H1 (cell line): Measurements from ENCODE around the gene LRP1-AS. TPM values are rescaled to one million over a fixed set of nuclear protein-coding genes. Genes with fewer than 3 reads are reported as not detected.

ENCODE experiments used
- BCL11A ChIP-seq, 2 experiments: IDR thresholded peaks; one replicate each; pipeline ENCODE4 v1.6.1; 2011; ENCODE audit warnings: low read depth in 2 of 2, low read length in 2 of 2, mild to moderate bottlenecking in 2 of 2
- CREB1 ChIP-seq: IDR thresholded peaks from 2 replicates; pipeline ENCODE4 v1.6.1; 2012; ENCODE audit warnings: inconsistent platforms
- EGR1 ChIP-seq: IDR thresholded peaks from 2 replicates; pipeline ENCODE4 v1.6.1; 2011; ENCODE audit warnings: low read depth, low read length, borderline replicate concordance
- HDAC2 ChIP-seq, 2 experiments: fragments of 300-600 bp in 1 of 2; sonication (generic) in 1 of 2; IDR thresholded peaks; 2 replicates each; pipeline ENCODE4 v1.6.1; 2011 to 2012; ENCODE audit warnings: low read depth in 2 of 2, low read length in 2 of 2, mild to moderate bottlenecking in 2 of 2, moderate library complexity in 2 of 2, borderline replicate concordance in 1 of 2, inconsistent platforms in 1 of 2
- HDAC6 ChIP-seq: IDR thresholded peaks from one replicate; pipeline ENCODE4 v1.7.1; 2012; ENCODE audit warnings: low read depth, mild to moderate bottlenecking, inconsistent platforms, low read length, moderate library complexity
- KDM4A ChIP-seq: IDR thresholded peaks from one replicate; pipeline ENCODE4 v1.7.1; 2012; ENCODE audit warnings: low read depth, mild to moderate bottlenecking, moderate library complexity, low read length, inconsistent platforms; ENCODE audit not compliant: severe bottlenecking
- MAFK ChIP-seq: IDR thresholded peaks from 2 replicates; pipeline ENCODE4 v1.6.1; 2012; ENCODE audit warnings: low read depth, mild to moderate bottlenecking, improper control_type of control experiment, low read length
- POU5F1 ChIP-seq: IDR thresholded peaks from 2 replicates; pipeline ENCODE4 v1.6.1; 2011; ENCODE audit warnings: low read depth, mild to moderate bottlenecking, low read length, moderate library complexity
- RFX5 ChIP-seq: IDR thresholded peaks from 2 replicates; pipeline ENCODE4 v1.6.1; 2011; ENCODE audit warnings: low read depth, low read length, improper control_type of control experiment, borderline replicate concordance
- SP1 ChIP-seq: IDR thresholded peaks from 2 replicates; pipeline ENCODE4 v1.6.1; 2011; ENCODE audit warnings: low read depth, low read length
- SP4 ChIP-seq: IDR thresholded peaks from 2 replicates; pipeline ENCODE4 v1.6.1; 2012; ENCODE audit warnings: low read length, inconsistent platforms
- TBP ChIP-seq: IDR thresholded peaks from 2 replicates; pipeline ENCODE4 v1.6.1; 2011; ENCODE audit warnings: low read depth, low read length, improper control_type of control experiment
- polyA plus RNA-seq, 7 experiments: library from polyadenylated mRNA; depleted of rRNA in 3 of 7; stranded (reverse) in 5 of 7; unstranded in 2 of 7; fragments of >200 nt in 5 of 7; fragments of 200-250 nt in 2 of 7; gene quantifications; 1 replicate in 5 of 7; 2 replicates in 1 of 7; 4 replicates in 1 of 7; pipeline versions ENCODE4 v1.2.1 to v1.2.3, GENCODE V29; 2011 to 2013; ENCODE audit warnings: missing spikeins in 2 of 7, mixed read lengths in 2 of 7
- total RNA-seq: library from RNA; stranded (reverse); fragmentation: NEBNext Ultra II Directional; extraction: Animal tissue kit (Norgen Biotek cat#: 25700); gene quantifications from 2 replicates; pipeline ENCODE4 v1.2.1, GENCODE V29; 2021
- TF ChIP-seq, protein P1 (sequence below): fragments of 300-600 bp; sonication (generic); IDR thresholded peaks from 2 replicates; pipeline ENCODE4 v1.7.1; 2012; ENCODE audit warnings: low read length, moderate library complexity, mild to moderate bottlenecking, inconsistent platforms; ENCODE audit not compliant: insufficient replicate concordance

The LRP1-AS gene
- total and polyA plus RNA-seq, 2 of the 8 experiments (the other 6 are each of a cell fraction or from before 2014, with no cell fraction given), result not detected

DNA sequence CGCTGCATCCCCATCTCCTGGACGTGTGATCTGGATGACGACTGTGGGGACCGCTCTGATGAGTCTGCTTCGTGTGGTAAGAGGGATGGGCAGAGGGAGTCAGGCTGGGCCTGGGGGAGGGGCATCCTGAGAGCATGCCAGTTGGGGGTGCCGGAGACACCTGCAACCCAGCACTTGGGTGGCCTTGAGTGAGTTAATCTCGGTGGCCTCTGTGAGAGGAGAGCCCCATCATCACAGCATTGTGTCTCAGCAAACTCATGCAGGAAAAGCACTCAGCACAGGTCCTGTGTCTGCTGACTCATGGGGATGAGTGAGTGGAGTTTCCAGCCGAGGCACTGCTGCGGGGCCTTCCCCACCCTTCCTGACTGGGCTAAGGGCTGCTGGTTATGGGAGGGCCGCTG lies 19.6 kb upstream of the LRP1-AS start (continued):
- TF ChIP-seq, protein P1, sequence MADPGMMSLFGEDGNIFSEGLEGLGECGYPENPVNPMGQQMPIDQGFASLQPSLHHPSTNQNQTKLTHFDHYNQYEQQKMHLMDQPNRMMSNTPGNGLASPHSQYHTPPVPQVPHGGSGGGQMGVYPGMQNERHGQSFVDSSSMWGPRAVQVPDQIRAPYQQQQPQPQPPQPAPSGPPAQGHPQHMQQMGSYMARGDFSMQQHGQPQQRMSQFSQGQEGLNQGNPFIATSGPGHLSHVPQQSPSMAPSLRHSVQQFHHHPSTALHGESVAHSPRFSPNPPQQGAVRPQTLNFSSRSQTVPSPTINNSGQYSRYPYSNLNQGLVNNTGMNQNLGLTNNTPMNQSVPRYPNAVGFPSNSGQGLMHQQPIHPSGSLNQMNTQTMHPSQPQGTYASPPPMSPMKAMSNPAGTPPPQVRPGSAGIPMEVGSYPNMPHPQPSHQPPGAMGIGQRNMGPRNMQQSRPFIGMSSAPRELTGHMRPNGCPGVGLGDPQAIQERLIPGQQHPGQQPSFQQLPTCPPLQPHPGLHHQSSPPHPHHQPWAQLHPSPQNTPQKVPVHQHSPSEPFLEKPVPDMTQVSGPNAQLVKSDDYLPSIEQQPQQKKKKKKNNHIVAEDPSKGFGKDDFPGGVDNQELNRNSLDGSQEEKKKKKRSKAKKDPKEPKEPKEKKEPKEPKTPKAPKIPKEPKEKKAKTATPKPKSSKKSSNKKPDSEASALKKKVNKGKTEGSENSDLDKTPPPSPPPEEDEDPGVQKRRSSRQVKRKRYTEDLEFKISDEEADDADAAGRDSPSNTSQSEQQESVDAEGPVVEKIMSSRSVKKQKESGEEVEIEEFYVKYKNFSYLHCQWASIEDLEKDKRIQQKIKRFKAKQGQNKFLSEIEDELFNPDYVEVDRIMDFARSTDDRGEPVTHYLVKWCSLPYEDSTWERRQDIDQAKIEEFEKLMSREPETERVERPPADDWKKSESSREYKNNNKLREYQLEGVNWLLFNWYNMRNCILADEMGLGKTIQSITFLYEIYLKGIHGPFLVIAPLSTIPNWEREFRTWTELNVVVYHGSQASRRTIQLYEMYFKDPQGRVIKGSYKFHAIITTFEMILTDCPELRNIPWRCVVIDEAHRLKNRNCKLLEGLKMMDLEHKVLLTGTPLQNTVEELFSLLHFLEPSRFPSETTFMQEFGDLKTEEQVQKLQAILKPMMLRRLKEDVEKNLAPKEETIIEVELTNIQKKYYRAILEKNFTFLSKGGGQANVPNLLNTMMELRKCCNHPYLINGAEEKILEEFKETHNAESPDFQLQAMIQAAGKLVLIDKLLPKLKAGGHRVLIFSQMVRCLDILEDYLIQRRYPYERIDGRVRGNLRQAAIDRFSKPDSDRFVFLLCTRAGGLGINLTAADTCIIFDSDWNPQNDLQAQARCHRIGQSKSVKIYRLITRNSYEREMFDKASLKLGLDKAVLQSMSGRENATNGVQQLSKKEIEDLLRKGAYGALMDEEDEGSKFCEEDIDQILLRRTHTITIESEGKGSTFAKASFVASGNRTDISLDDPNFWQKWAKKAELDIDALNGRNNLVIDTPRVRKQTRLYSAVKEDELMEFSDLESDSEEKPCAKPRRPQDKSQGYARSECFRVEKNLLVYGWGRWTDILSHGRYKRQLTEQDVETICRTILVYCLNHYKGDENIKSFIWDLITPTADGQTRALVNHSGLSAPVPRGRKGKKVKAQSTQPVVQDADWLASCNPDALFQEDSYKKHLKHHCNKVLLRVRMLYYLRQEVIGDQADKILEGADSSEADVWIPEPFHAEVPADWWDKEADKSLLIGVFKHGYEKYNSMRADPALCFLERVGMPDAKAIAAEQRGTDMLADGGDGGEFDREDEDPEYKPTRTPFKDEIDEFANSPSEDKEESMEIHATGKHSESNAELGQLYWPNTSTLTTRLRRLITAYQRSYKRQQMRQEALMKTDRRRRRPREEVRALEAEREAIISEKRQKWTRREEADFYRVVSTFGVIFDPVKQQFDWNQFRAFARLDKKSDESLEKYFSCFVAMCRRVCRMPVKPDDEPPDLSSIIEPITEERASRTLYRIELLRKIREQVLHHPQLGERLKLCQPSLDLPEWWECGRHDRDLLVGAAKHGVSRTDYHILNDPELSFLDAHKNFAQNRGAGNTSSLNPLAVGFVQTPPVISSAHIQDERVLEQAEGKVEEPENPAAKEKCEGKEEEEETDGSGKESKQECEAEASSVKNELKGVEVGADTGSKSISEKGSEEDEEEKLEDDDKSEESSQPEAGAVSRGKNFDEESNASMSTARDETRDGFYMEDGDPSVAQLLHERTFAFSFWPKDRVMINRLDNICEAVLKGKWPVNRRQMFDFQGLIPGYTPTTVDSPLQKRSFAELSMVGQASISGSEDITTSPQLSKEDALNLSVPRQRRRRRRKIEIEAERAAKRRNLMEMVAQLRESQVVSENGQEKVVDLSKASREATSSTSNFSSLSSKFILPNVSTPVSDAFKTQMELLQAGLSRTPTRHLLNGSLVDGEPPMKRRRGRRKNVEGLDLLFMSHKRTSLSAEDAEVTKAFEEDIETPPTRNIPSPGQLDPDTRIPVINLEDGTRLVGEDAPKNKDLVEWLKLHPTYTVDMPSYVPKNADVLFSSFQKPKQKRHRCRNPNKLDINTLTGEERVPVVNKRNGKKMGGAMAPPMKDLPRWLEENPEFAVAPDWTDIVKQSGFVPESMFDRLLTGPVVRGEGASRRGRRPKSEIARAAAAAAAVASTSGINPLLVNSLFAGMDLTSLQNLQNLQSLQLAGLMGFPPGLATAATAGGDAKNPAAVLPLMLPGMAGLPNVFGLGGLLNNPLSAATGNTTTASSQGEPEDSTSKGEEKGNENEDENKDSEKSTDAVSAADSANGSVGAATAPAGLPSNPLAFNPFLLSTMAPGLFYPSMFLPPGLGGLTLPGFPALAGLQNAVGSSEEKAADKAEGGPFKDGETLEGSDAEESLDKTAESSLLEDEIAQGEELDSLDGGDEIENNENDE, result no peak
- TF ChIP-seq POU5F1 (no peak), RFX5 (no peak), SP1 (no peak), EGR1 (no peak), TBP (no peak), KDM4A (no peak), BCL11A (IDR thresholded peaks at IDR 0.05; ENCODE audit: low read depth in 2 of 2, low read length in 2 of 2) (no peak), SP4 (no peak), MAFK (no peak), CREB1 (no peak), HDAC6 (no peak), HDAC2 (IDR thresholded peaks at IDR 0.05; ENCODE audit: borderline replicate concordance in 1 of 2, low read depth in 2 of 2, low read length in 2 of 2) (no peak)
